Measurements from ENCODE around the gene MCUB.

Gene MCUB

DNA sequence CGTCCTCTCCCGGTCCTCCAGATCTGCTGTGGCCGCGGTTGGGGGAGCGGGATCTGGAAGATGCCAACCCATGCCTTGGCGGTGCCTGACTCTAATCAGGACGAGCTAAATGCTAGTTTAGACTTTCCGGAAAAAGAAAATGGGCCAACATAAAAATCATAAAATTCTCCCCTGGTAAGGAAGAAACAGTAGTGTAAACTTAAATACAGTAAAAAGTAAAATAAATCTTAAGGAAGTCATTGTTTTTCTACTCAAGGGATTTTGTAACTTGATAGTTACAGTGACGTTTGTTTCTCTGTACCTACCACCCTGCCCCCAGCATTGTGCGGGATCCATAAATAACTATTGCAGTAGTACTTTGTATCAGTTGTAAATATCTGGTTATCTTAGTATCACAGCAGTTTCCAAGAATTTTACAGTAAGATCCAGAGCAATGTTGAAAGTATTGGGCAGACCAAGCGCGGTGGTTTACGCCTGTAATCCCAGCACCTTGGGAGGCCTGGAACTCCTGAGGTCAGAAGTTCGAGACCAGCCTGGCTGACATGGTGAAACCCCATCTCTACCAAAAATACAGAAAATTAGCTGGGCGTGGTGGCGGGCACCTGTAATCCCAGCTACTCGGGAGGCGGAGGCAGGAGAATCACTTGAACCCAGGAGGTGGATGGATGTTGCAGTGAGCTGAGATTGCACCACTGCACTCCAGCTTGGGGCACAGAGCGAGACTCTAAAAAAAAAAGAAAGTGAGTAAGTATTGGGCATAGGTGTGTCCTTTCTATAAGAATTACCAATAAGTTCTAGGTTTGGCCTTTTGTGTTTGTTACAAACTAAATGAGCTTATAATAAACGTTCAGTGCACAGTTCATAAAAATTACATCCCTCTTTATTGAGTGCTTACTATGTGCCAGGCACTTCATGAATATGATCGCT lies 170.8 kb downstream of the MCUB start:
- no peak for DNase-seq

DNA sequence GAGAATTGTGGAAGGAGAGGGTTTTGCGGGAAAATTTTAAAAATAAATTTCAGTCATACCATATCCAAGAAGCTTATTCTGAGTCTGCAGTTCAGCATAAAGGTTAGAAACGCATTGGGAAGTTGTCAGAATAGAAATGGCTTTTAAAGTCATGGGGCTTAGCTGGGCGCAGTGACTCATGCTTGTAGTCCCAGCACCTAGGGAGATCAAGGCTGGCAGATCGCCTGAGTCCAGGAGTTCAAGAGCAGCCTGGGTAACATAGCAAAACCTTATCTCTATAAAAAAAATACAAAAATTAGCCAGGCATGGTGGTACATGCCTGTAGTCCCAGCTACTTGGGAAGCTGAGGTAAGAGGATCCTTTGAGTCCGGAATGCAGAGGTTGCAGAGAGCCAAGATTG lies 173.7 kb downstream of the MCUB start:
- no peak for DNase-seq

DNA sequence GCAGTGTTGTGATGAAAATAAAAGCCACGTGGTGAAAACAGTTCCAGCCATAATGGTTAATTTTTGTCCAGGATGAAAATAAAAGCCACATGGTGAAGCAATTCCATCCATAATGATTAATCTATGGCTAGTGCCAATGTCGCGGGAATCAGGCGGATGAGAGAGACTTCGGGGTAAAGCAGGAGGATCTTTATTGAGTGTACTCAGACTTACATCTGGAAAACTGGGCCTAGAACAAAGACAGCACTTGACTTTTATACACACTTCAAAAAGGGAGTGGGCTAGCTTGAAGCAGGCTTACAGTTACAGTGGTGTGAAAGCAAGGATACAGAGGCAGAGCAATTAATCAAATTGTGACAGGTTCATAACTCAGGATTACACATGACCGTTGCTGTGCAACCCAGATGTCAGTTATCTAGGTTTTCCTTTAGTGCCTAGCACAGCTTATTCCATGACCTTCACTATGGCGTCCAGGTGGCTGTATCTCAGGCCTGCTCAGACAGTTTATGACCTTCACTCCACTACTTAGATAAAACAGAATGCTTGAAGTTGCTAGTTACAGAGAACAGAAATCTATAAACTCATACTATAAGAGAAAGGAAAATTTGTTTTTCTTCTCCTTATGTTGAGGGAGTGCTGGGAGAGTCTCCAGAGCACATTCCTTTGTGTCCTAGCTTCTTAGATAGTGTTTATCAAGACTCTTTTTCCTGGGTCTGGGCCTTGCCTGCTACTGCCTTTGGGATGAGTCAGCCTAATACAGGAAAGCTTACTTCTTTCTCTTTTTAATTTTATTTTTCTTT lies 175.7 kb downstream of the MCUB start:
- DNase-seq: no peak
